Liver (tissue), 9 donors: ENCODE measurements around the gene MAP3K20. TPM values are rescaled to one million over a fixed set of nuclear protein-coding genes. Genes with fewer than 3 reads are reported as not detected.
A peak's percentile ranks its signal among the peaks of the same experiment; 100 is the strongest.

ENCODE experiments used
- DNase-seq: peaks from one replicate; pipeline ENCODE4 v3.0.0-alpha.2; 2017; ENCODE audit warnings: low spot score
- H3K27ac ChIP-seq, 2 donors: one replicate each; pipeline ENCODE4 v1.7.0; 2013; ENCODE audit warnings: inconsistent platforms in 2 of 2, low read length in 2 of 2, control low read depth in 1 of 2, low read depth in 1 of 2, mild to moderate bottlenecking in 1 of 2
- H3K27me3 ChIP-seq, 4 donors: one replicate each; pipeline versions ENCODE4 v1.6.1 to v1.7.0; 2013; ENCODE audit warnings: low read length in 3 of 4, inconsistent platforms in 1 of 4, mild to moderate bottlenecking in 1 of 4, moderate library complexity in 1 of 4; ENCODE audit not compliant: control insufficient read depth in 4 of 4, insufficient read depth in 4 of 4
- H3K36me3 ChIP-seq, 4 donors: one replicate each; pipeline versions ENCODE4 v1.6.1 to v1.7.0; 2013; ENCODE audit warnings: low read length in 3 of 4, mild to moderate bottlenecking in 3 of 4, low read depth in 1 of 4, moderate library complexity in 1 of 4; ENCODE audit not compliant: control insufficient read depth in 4 of 4, insufficient read depth in 3 of 4
- H3K4me1 ChIP-seq, 4 donors: one replicate each; pipeline versions ENCODE4 v1.6.1 to v1.7.0; 2013; ENCODE audit warnings: low read length in 3 of 4, mild to moderate bottlenecking in 3 of 4, moderate library complexity in 1 of 4; ENCODE audit not compliant: control insufficient read depth in 4 of 4, insufficient read depth in 4 of 4
- H3K4me3 ChIP-seq, 3 donors: one replicate each; pipeline versions ENCODE4 v1.6.1 to v1.7.0; 2013; ENCODE audit warnings: low read length in 3 of 3, control low read depth in 1 of 3, low read depth in 1 of 3, mild to moderate bottlenecking in 1 of 3
- H3K9ac ChIP-seq, 2 donors: one replicate each; pipeline ENCODE4 v1.7.0; 2013; ENCODE audit warnings: low read length in 2 of 2, mild to moderate bottlenecking in 2 of 2, moderate library complexity in 2 of 2, control low read depth in 1 of 2, low read depth in 1 of 2
- H3K9me3 ChIP-seq, 4 donors: one replicate each; pipeline versions ENCODE4 v1.6.1 to v1.7.0; 2013; ENCODE audit warnings: low read length in 3 of 4; ENCODE audit not compliant: control insufficient read depth in 4 of 4
- ATF3 ChIP-seq: IDR thresholded peaks from 2 replicates; pipeline ENCODE4 v1.6.1; 2016; ENCODE audit warnings: antibody characterized with exemption
- FOXA2 ChIP-seq: IDR thresholded peaks from 2 replicates; pipeline ENCODE4 v1.6.1; 2016; ENCODE audit warnings: antibody characterized with exemption
- GABPA ChIP-seq, 2 donors: IDR thresholded peaks in 1 of 2; conservative IDR thresholded peaks in 1 of 2; 2 replicates each; pipeline ENCODE4 v1.6.1; 2016; ENCODE audit warnings: antibody characterized with exemption in 2 of 2, mild to moderate bottlenecking in 1 of 2, moderate library complexity in 1 of 2
- HNF4A ChIP-seq, 2 donors: conservative IDR thresholded peaks; 2 replicates each; pipeline ENCODE4 v1.6.1; 2016; ENCODE audit warnings: antibody characterized with exemption in 2 of 2, mild to moderate bottlenecking in 2 of 2
- HNF4G ChIP-seq: IDR thresholded peaks from 2 replicates; pipeline ENCODE4 v1.6.1; 2016; ENCODE audit warnings: antibody characterized with exemption
- NR2F2 ChIP-seq: IDR thresholded peaks from 2 replicates; pipeline ENCODE4 v1.6.1; 2016; ENCODE audit warnings: antibody characterized with exemption
- RAD21 ChIP-seq, 2 donors: IDR thresholded peaks; 2 replicates each; pipeline ENCODE4 v1.6.1; 2016; ENCODE audit warnings: antibody characterized with exemption in 2 of 2, mild to moderate bottlenecking in 2 of 2
- RXRA ChIP-seq, 2 donors: IDR thresholded peaks; 2 replicates each; pipeline ENCODE4 v1.6.1; 2017 to 2018; ENCODE audit warnings: antibody characterized with exemption in 2 of 2, mild to moderate bottlenecking in 1 of 2
- SP1 ChIP-seq: IDR thresholded peaks from 2 replicates; pipeline ENCODE4 v1.6.1; 2018; ENCODE audit warnings: antibody characterized with exemption, mild to moderate bottlenecking
- TAF1 ChIP-seq: conservative IDR thresholded peaks from 2 replicates; pipeline ENCODE4 v1.6.1; 2016; ENCODE audit warnings: antibody characterized with exemption, mild to moderate bottlenecking
- YY1 ChIP-seq: IDR thresholded peaks from 2 replicates; pipeline ENCODE4 v1.6.1; 2016; ENCODE audit warnings: antibody characterized with exemption, mild to moderate bottlenecking
- WGBS: extraction: QIAGEN DNeasy Blood & Tissue Kit; methylation state at CpG from one replicate; pipeline ENCODE4 v1.1.7; 2013; 5-methylcytosine and 5-hydroxymethylcytosine counted together
- polyA plus RNA-seq, 2 donors: library from polyadenylated mRNA; stranded (reverse) in 1 of 2; unstranded in 1 of 2; fragments of 200-250 nt in 1 of 2; fragments of >200 nt in 1 of 2; fragmentation: Nextera tagmentation in 1 of 2; extraction: Ambion mirVana in 1 of 2; gene quantifications; one replicate each; pipeline versions ENCODE4 v1.2.1 to v1.2.3, GENCODE V29; 2013 to 2015
- total RNA-seq, 2 donors: library from RNA; depleted of rRNA; stranded (reverse); fragments of >200 nt; gene quantifications; one replicate each; pipeline ENCODE4 v1.2.3, GENCODE V29; 2014
- TF ChIP-seq, protein P1 (sequence below): fragments of 150-350 bp; IDR thresholded peaks from 2 replicates; pipeline ENCODE4 v1.5.1; 2017; ENCODE audit warnings: improper control_type of control experiment, low read depth, low read length; ENCODE audit not compliant: missing input control
- TF ChIP-seq, protein P2 (sequence below): IDR thresholded peaks from 2 replicates; pipeline ENCODE4 v1.6.1; 2016; ENCODE audit warnings: antibody characterized with exemption, mild to moderate bottlenecking
- TF ChIP-seq, protein P3 (sequence below): IDR thresholded peaks from 2 replicates; pipeline ENCODE4 v1.6.1; 2016; ENCODE audit warnings: antibody characterized with exemption
- donor health status: healthy.
- donor health status: healthy.
- donor health status: healthy.
- donor health status: healthy.
- donor health status: healthy.

Gene MAP3K20
- total and polyA plus RNA-seq, 4 donors: 9.1 to 22.6 (median 14.9) TPM

DNA sequence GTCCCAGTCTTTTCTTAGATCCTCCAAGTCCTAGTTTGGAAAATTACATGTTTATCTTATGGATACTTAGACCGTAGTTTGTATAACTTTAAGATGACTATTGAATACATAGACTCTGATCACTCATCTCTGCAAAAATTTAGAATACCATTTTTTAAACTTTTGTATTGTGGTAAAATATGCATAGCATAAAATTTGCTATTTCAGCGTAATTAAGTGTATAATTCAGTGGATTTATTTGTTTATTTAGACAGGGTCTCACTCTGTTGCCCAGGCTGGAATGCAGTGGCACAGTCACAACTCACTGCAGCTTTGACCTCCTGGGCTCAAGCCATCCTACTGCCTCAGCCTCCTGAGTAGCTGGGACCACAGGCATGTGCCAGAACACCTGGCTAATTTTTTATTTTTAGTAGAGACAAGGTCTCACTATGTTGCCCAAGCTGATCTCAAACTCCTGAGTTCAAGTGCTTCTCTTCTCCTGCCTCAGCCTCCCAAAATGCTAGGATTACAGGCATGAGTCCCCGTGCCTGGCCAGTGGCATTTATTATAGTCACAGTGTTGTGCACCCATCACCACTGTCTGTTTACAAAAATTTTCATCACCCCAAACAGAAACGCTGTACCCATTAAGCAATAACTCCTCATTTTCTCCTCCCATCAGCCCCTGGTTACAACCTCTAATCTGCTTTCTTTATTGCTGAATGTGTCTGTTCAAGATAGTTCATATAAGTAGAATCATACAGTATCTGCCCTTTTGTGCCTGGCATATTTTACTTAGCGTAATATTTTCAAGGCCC is 90.0 kb downstream of the MAP3K20 start:
- 78% methylated on average over 5 of the region's 5 CpGs for WGBS
- H3K9me3 ChIP-seq: no peaks in the 10 kb centered on the region
- H3K4me3 ChIP-seq: no peak overlapping the region
- H3K4me1 ChIP-seq: peaks cover 5 to 10% (median 7%) of the 10 kb centered on the region in 4 donors
- no peak overlapping the region for H3K27ac ChIP-seq
- H3K9ac ChIP-seq: no peak overlapping the region
- TF ChIP-seq, protein P1, sequence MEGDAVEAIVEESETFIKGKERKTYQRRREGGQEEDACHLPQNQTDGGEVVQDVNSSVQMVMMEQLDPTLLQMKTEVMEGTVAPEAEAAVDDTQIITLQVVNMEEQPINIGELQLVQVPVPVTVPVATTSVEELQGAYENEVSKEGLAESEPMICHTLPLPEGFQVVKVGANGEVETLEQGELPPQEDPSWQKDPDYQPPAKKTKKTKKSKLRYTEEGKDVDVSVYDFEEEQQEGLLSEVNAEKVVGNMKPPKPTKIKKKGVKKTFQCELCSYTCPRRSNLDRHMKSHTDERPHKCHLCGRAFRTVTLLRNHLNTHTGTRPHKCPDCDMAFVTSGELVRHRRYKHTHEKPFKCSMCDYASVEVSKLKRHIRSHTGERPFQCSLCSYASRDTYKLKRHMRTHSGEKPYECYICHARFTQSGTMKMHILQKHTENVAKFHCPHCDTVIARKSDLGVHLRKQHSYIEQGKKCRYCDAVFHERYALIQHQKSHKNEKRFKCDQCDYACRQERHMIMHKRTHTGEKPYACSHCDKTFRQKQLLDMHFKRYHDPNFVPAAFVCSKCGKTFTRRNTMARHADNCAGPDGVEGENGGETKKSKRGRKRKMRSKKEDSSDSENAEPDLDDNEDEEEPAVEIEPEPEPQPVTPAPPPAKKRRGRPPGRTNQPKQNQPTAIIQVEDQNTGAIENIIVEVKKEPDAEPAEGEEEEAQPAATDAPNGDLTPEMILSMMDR: no peak
- peak in 1 of 2 donors; percentile 7 for TF ChIP-seq RXRA (IDR thresholded peaks at IDR 0.05)
- peak in 1 of 2 donors; percentile 13 for TF ChIP-seq HNF4A (conservative IDR thresholded peaks at IDR 0.05)
- TF ChIP-seq GABPA (IDR thresholded peaks at IDR 0.05 in 1 of 2, conservative IDR thresholded peaks at IDR 0.05 in 1 of 2): no peak
- no peaks in the 10 kb centered on the region for H3K27me3 ChIP-seq
- H3K36me3 ChIP-seq: peaks cover 0 to under 1% (median 0%) of the 10 kb centered on the region in 4 donors
- DNase-seq: no peak

GRCh38 chr2:173171321-173171720 is 95.7 kb downstream of the MAP3K20 start:
- Histone ChIP-seq H3K36me3 (peaks cover 0 to 2% (median 0%) of the 10 kb centered on the region in 4 donors), H3K9ac (no peak overlapping the region), H3K4me1 (peaks cover 0 to 2% (median 0%) of the 10 kb centered on the region in 4 donors), H3K4me3 (no peak overlapping the region), H3K27ac (no peak overlapping the region), H3K9me3 (no peaks in the 10 kb centered on the region), H3K27me3 (no peaks in the 10 kb centered on the region)
- no peak for DNase-seq
- TF ChIP-seq HNF4G (no peak), TAF1 (no peak), SP1 (no peak), GABPA (IDR thresholded peaks at IDR 0.05 in 1 of 2, conservative IDR thresholded peaks at IDR 0.05 in 1 of 2) (no peak), ATF3 (no peak), FOXA2 (no peak), YY1 (no peak), RAD21 (IDR thresholded peaks at IDR 0.05) (no peak), RXRA (IDR thresholded peaks at IDR 0.05) (no peak), NR2F2 (no peak), HNF4A (conservative IDR thresholded peaks at IDR 0.05) (no peak)
- TF ChIP-seq, protein P2, sequence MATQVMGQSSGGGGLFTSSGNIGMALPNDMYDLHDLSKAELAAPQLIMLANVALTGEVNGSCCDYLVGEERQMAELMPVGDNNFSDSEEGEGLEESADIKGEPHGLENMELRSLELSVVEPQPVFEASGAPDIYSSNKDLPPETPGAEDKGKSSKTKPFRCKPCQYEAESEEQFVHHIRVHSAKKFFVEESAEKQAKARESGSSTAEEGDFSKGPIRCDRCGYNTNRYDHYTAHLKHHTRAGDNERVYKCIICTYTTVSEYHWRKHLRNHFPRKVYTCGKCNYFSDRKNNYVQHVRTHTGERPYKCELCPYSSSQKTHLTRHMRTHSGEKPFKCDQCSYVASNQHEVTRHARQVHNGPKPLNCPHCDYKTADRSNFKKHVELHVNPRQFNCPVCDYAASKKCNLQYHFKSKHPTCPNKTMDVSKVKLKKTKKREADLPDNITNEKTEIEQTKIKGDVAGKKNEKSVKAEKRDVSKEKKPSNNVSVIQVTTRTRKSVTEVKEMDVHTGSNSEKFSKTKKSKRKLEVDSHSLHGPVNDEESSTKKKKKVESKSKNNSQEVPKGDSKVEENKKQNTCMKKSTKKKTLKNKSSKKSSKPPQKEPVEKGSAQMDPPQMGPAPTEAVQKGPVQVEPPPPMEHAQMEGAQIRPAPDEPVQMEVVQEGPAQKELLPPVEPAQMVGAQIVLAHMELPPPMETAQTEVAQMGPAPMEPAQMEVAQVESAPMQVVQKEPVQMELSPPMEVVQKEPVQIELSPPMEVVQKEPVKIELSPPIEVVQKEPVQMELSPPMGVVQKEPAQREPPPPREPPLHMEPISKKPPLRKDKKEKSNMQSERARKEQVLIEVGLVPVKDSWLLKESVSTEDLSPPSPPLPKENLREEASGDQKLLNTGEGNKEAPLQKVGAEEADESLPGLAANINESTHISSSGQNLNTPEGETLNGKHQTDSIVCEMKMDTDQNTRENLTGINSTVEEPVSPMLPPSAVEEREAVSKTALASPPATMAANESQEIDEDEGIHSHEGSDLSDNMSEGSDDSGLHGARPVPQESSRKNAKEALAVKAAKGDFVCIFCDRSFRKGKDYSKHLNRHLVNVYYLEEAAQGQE: no peak
- TF ChIP-seq, protein P1: no peak
- TF ChIP-seq, protein P3, sequence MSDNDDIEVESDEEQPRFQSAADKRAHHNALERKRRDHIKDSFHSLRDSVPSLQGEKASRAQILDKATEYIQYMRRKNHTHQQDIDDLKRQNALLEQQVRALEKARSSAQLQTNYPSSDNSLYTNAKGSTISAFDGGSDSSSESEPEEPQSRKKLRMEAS: no peak
- 87% methylated on average over 1 of the region's 1 CpG for WGBS
